ENCODE results near the gene NUFIP1.

DNA sequence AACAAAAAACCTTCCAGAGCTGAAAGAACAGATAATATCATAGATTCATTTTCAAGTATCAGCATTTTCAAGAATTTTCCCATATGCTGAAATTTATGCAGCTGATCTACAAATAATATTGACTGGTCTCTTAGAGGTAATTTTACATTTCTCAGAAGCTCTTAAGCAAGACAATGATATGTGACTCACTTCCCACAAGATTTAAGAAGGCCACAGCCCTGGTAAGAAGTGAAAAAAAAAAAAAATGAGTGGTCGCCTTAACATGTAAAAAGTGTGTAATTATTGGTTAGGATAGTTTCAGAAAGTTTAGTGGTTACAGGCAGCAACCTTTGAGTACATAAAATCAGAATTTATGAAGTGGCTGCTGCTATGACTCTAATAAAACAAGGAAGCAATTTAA, 54.5 kb downstream of the NUFIP1 start:
- TF ChIP-seq, protein P1, sequence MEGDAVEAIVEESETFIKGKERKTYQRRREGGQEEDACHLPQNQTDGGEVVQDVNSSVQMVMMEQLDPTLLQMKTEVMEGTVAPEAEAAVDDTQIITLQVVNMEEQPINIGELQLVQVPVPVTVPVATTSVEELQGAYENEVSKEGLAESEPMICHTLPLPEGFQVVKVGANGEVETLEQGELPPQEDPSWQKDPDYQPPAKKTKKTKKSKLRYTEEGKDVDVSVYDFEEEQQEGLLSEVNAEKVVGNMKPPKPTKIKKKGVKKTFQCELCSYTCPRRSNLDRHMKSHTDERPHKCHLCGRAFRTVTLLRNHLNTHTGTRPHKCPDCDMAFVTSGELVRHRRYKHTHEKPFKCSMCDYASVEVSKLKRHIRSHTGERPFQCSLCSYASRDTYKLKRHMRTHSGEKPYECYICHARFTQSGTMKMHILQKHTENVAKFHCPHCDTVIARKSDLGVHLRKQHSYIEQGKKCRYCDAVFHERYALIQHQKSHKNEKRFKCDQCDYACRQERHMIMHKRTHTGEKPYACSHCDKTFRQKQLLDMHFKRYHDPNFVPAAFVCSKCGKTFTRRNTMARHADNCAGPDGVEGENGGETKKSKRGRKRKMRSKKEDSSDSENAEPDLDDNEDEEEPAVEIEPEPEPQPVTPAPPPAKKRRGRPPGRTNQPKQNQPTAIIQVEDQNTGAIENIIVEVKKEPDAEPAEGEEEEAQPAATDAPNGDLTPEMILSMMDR (IDR thresholded peaks at IDR 0.05): no peak
- TF ChIP-seq ZNF121 (CRISPR knock-in tag; IDR thresholded peaks at IDR 0.05): no peak

All from WTC11 (cell line).